Activated CD4-positive, alpha-beta T cell treated with anti-CD3 and anti-CD28 coated beads, Interleukin-2, amount 50 U/mL, for 24 hours (primary cell): ENCODE results near the gene TAF8.
"Not testable (repeated sequence)": the region's sequence is repeated elsewhere in the genome, so short reads cannot be mapped to it uniquely, and the experiment has no call there.

Experiments used
- DNase-seq, 2 donors: peaks; one replicate each; pipeline ENCODE4 v3.0.0-alpha.2; 2020; ENCODE audit warnings: low read depth in 1 of 2, low spot score in 1 of 2

Gene TAF8

GRCh38 chr6:42028234-42029061 is 21.9 kb upstream of the TAF8 start:
- DNase-seq = no peak

DNA sequence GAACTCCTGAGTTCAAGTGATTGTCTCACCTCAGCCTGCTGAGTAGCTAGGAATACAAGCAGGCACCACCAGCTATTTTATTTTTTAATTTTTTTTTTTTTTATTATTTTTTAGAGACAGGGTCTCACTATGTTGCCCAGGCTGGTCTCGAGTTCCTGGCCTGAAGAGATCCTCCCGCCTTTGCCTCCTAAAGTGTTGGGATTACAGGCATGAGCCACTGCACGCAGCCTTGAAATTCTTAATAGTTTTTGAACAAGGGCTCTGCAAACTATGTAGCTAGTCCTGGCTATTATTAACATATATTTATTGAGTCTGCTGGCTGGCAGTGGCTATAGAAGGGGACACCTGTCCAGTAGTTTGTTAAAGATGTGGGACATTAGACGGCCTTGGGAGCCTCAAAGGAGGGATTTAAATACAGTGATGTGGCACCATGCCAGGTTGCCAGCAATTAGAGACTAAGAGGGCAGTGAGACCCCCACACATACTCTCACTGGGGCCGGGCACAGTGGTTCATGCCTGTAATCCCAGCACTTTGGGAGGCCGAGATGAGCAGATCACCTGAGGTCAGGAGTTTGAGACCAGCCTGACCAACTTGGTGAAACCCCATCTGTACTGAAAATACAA is 21.1 kb upstream of the TAF8 start:
- DNase-seq = no peak

DNA sequence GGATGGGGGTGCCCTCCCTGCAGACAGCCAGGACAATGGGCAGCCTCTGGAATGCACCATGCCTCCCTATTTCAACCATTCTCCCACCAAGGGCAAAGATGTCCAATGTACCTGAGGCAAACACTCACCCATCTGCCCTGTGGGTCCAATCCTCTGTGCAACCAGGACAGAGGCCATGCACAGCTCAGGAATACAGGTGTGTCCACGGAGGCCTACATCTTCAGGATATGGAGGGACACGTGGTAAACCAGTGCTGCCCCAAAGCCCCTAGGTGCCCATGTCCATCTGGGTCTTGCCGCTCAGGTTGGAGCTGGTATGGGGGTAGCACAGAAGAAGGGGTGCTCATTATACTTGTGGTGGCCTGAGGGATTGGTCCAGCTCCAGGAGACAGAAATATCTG is 20.4 kb upstream of the TAF8 start:
- DNase-seq = no peak

GRCh38 chr6:42030585-42031506 is 19.5 kb upstream of the TAF8 start:
- no peak for DNase-seq

GRCh38 chr6:42032366-42032765 is 18.0 kb upstream of the TAF8 start:
- no peak for DNase-seq

DNA sequence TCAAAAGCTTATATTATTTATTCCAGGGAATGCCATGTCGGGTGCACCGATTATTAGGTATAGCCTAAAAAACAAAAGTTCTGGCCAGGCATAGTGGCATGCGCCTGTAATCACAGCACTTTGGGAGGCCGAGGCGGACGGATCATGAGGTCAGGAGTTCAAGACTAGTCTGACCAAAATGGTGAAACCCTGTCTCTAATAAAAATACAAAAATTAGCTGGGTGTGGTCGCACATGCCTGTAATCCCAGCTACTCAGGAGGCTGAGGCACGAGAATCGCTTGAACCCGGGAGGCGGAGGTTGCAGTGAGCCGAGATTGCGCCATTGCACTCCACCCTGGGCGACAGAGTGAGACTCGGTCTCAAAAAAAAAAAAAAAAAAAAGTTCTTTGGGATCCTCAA is 12.7 kb upstream of the TAF8 start:
- not testable (repeated sequence) for DNase-seq

GRCh38 chr6:42038163-42038562 is 12.2 kb upstream of the TAF8 start:
- no peak for DNase-seq

DNA sequence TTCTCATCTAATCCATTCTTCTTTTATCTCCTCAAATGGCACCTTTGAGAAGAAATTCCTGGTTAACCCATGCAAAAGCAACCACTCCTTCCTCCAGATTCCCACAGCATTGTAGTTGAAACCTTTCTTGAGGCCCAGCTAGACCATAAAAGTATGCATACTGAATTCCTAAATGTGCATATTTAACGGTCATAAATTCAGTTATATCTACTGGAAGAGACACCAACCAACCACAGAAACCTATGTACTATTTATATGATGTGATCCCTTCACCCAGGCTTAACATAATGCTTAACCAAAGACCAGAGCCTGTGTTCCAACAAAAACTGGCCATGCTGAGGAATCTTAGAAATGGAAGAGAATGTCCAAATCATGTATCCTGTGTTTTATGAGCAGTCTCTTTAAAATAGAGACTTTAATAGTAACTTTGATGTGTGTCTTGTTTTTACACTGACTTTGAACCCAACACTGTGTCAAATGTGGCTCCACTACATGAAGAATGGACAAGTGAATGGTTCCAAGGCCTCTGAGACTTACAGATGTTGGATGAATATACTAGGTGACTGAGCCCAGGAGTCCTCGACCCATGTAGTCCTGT is 11.4 kb upstream of the TAF8 start:
- no peak for DNase-seq

DNA sequence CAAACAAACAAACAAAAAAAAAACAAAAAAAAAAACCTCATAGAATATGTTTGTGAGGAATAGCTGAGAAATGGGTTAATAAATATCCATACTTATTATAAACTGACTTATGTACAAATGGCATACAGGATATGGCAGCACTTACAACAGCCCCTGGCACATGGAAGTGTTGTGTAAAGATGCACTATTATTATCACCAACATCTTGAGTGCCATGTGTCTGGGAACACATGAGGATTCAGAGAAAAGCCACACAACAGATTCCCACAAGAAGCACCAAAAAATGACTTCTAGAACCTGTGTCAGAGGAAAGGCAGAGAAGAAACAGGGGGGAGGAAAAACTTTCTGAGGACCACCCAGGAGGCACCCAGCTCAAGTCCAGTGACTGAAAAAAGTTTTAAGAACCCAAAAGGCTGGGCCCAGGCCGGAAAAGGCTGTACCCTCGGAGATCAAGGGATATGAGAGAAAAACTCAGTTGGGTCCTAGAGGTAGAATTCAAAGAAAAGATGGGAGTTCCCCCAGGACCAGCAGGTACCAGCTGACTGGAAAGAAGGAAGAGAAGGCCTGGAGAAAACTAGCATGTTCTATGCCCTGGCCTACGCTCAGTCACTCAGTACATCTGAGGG is 9.4 kb upstream of the TAF8 start:
- no peak for DNase-seq

DNA sequence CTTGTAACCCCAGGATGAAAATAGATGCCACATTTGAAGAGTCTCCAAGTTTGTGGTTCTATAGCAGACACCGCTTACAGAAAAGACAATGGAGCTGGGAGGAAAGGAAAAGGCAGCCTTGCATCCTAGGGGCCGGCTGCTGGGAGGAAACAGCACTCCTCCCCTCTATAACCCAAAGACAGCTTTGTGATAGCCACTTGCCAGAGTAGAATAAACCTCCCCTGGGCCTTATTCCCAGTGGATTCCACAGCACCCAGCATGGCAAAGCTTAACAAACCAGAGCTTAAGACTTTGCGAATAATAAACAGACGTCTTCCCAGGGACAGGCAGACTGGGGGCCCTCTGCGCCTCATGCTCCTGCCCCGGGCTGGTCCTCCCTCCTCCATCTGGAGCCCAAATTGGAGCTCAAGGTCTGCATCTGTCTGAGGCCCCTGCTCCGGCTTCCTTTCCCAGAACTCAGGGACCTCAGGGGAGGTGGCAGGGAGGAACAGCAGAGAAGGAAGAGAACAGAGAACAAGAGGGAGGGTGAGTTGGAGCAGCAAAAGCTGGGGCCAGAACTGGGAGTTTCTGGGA is 8.8 kb upstream of the TAF8 start:
- no peak for DNase-seq

DNA sequence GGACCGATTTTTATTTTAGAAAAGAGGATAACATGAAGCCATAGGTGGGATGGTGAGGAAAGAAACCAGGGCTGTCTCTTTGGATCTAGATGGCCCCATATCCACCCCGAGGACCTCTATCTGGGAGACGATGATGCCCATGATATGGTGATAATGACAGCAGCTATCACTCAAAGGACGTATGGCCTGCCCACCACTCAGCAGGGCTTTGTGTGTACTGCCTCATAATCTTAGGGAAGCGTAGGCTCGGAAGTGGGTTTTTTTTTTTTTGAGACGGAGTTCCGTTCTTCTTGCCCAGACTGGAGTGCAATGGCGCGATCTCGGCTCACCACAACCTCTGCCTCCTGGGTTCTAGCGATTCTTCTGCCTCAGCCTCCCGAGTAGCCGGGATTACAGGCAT is 8.2 kb upstream of the TAF8 start:
- no peak for DNase-seq

DNA sequence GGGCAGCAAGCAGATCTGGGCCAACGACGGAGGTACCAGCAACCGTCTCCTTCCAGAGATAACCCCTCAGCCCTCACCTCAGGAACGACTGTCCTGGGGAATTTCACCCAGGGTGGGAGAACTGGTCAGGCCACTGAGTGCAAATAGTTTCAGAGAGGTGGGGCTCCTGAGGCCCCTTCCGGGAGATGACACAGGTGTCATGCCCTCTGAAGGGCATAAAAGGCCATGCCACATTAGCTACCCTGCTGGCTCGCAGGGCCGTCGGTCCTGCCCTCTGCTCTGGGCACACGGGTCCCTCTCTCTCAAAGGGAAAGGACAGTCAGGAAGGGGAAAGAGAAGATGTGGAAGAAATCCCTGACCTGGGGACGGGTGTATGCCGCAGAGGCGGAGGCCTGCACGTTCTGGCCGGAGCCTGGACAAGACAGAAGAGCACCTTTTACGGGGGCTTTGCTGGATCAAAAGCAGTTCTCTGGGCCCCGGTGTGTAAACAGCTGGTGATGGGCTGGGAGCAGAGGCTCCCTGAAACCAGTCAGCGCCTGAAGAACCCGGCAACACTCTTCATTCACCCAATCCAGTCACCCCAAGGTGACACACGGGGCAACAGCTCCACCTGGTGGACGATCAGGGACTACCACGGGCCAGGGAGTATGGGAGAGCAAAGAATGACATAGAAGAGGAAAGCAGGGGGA is 6.4 kb upstream of the TAF8 start:
- peak; percentile 95 to 97 for DNase-seq

GRCh38 chr6:42045538-42046460 is 4.5 kb upstream of the TAF8 start:
- DNase-seq = peak; percentile 47 to 76

DNA sequence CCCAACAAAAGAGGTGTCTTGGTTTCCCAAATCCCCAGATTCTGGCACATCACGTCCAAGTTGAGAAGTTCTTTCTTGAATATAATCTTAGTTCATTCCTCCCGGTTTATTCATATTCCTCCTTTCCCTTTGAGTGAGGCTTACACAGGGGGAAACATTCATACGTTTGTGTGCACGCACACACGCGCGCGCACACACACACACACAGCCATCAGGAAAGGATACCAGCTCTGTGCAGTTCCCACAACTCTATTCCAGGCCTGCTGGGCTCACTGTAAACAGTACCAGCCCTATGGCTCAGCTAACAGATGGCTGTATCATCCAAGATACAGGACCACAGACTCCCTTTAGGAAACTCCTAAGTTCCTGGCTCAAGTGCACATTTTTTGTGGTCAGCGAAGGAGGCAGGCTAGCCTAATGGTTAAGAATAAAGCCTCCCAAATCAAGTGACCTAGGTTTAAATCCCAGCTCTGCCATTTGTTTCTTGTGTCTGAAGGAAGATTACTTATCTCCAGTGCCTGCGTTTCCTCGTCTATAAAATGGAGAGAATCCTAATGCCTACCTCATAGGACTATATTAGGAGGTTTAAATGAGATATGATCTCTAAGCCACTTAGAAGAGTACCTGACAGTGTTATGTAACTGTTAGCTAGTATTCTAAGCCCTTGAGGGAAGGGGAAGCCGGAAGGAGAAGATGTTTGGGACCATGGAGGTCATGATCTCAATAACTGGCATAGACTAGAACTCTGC is 3.7 kb upstream of the TAF8 start:
- DNase-seq = no peak

DNA sequence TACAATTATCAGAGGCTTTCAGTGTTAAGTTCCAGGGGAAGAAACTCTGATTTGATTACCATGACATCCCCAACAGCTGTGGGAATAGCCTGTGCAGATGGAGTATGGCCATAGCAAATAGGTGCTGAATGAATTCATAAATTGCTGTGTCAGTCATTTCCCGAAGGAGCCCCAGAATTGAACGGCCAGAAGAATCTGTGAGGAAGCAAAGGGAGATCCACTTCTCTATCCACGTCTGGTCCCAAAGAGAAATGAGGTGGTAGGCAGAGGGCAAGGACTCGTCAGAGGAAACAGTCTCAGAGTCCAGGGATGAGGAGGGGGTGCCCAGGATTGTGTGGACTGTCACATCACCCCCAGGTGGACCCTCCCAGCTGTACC is 3.1 kb upstream of the TAF8 start:
- DNase-seq = no peak

DNA sequence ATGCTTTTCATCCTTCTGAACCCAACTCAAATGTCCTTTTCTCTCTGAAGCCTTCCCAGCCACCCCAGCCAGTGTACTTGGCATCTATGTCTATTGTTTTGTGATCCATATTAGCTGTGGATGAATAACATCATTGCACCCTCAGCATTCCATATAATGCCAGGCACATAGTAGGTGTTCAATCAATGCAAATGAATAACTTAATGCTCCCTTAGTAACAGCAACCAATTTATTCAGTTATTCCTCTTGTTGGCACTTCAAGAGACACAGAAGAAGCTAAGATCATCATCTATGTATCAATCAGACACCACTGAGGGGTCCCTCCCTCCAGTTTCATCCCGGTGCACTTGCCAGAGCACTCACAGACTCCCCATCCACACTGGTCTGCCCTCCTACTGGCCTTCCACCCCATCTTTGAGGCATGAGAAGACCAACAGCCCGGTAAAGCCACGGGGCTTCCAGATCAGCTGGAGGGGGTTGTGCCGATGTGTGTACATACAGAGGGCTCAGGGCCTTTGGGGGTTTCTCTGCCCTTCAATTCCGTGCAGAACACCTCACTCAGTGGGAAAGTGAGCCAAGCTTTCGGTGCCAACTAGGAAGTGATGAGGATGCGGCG is 2.4 kb upstream of the TAF8 start:
- no peak for DNase-seq

DNA sequence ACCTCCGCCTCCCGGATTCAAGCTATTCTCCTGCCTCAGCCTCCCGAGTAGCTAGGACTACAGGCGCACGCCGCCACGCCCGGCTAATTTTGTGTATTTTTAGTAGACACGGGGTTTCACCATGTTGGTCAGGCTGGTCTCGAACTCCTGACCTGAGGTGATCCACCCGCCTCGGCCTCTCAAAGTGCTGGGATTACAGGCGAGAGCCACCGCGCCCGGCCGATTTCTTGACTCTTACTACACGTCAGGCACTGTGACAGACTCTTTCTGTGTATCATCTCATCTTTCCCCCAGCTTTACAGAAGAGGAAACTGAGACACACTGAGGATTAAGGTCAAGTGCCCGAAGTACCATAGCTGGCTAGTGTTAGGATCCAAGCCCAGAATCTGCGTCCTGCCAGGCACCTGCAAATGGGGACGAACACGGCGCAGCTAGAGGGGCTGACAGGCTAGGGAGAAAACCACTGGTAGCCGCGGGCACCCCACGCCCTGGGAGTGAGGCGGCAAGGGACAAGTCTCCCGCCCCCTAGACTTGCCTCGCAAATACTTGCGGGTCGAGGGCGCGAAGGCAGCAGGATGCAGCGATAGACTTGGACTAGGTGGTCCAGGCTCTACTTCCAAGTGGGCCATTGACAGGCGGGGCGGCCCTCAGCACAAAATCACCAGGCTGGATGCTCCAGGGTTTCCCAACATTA is 1.1 kb upstream of the TAF8 start:
- no peak for DNase-seq
